Spleen (tissue), 11 donors: ENCODE results near the gene METTL9. TPM values are rescaled to one million over a fixed set of nuclear protein-coding genes. Genes with fewer than 3 reads are reported as not detected.

Experiments used
- DNase-seq: peaks from one replicate; pipeline ENCODE4 v3.0.0-alpha.2; 2020
- H3K27ac ChIP-seq, 8 donors: fragments of 200-600 bp; sonication (generic) in 7 of 8; 1 replicate in 4 of 8; 2 replicates in 4 of 8; pipeline versions ENCODE4 v1.5.0 to v1.8.0; 2016 to 2021; ENCODE audit warnings: inconsistent platforms in 4 of 8, mild to moderate bottlenecking in 4 of 8, moderate library complexity in 1 of 8
- H3K27me3 ChIP-seq, 7 donors: fragments of 200-600 bp; sonication (generic) in 6 of 7; replicated peaks in 1 of 7; 1 replicate in 4 of 7; 2 replicates in 3 of 7; pipeline versions ENCODE4 v1.5.0 to v1.8.0; 2016 to 2021; ENCODE audit warnings: inconsistent platforms in 3 of 7, mild to moderate bottlenecking in 1 of 7
- H3K36me3 ChIP-seq, 6 donors: fragments of 200-600 bp; sonication (generic) in 5 of 6; 1 replicate in 4 of 6; 2 replicates in 2 of 6; pipeline versions ENCODE4 v1.5.0 to v1.8.0; 2016 to 2021; ENCODE audit warnings: inconsistent platforms in 2 of 6
- H3K4me1 ChIP-seq, 6 donors: fragments of 200-600 bp; sonication (generic) in 5 of 6; 1 replicate in 3 of 6; 2 replicates in 3 of 6; pipeline versions ENCODE4 v1.5.0 to v1.8.0; 2016 to 2021; ENCODE audit warnings: inconsistent platforms in 3 of 6
- H3K4me3 ChIP-seq, 8 donors: fragments of 200-600 bp; sonication (generic) in 7 of 8; 1 replicate in 4 of 8; 2 replicates in 4 of 8; pipeline versions ENCODE4 v1.5.0 to v1.8.0; 2016 to 2021; ENCODE audit warnings: inconsistent platforms in 4 of 8, mild to moderate bottlenecking in 4 of 8, moderate library complexity in 2 of 8
- H3K9me3 ChIP-seq, 8 donors: fragments of 200-600 bp; sonication (generic) in 7 of 8; 1 replicate in 4 of 8; 2 replicates in 4 of 8; pipeline versions ENCODE4 v1.5.0 to v1.8.0; 2016 to 2021; ENCODE audit warnings: inconsistent platforms in 4 of 8
- POLR2A ChIP-seq, 3 donors: fragments of 450-650 bp; IDR thresholded peaks; one replicate each; pipeline ENCODE4 v1.5.1; 2017; ENCODE audit warnings: antibody characterized with exemption in 3 of 3, mild to moderate bottlenecking in 1 of 3
- POLR2AphosphoS5 ChIP-seq, 3 donors: sonication (generic); formaldehyde crosslinking; IDR thresholded peaks; one replicate each; pipeline ENCODE4 v1.5.1; 2017; ENCODE audit warnings: antibody characterized with exemption in 3 of 3
- WGBS, 5 donors: extraction: QIAGEN DNeasy Blood & Tissue Kit in 3 of 5; methylation state at CpG; one replicate each; pipeline versions ENCODE4 v1.1.5 to v1.1.7; 2013 to 2018; 5-methylcytosine and 5-hydroxymethylcytosine counted together
- intact Hi-C: fragments of 100-400 bp; cut with DNase I; formaldehyde crosslinking; loops from one replicate; pipeline ENCODE4 v1.15.0; 2023; ENCODE audit warnings: low total_unique reads
- polyA plus RNA-seq, 3 donors: library from polyadenylated mRNA; stranded (reverse); fragments of 200-250 nt; gene quantifications; one replicate each; pipeline ENCODE4 v1.2.1, GENCODE V29; 2013
- total RNA-seq, 7 donors: library from RNA; depleted of rRNA in 3 of 7; stranded (reverse); fragments of >200 nt in 3 of 7; fragmentation: NEBNext Ultra II Directional in 4 of 7; extraction: Animal tissue kit (Norgen Biotek cat#: 25700) in 4 of 7; gene quantifications; one replicate each; pipeline versions ENCODE4 v1.1.0 to v1.2.1, GENCODE V29; 2016 to 2021
- TF ChIP-seq, protein P1 (sequence below), 11 experiments: fragments of 200-600 bp in 7 of 11; fragments of 450-650 bp in 4 of 11; sonication (generic) in 4 of 11; IDR thresholded peaks in 8 of 11; conservative IDR thresholded peaks in 3 of 11; 1 replicate in 7 of 11; 2 replicates in 4 of 11; pipeline versions ENCODE4 v1.4.0 to v1.8.0; 2016 to 2021; ENCODE audit warnings: antibody characterized with exemption in 11 of 11, inconsistent platforms in 4 of 11, mild to moderate bottlenecking in 1 of 11
- donor health status: healthy with polysubstance abuse.
- donor health status: DM: no; HTN: no; CAD: no; lungs with moderate emphysema.
- donor health status: DM: no; HTN: no; CAD: no.
- donor health status: Bipolar disorder and iron deficiency.
- donor health status: healthy.
- donor health status: DM: no; HTN: no; CAD: no.
- donor health status: DM: yes; HTN: yes; CAD: no.

The METTL9 gene
- total and polyA plus RNA-seq, 10 donors, result 28.5 to 247 (median 97.1) TPM

DNA sequence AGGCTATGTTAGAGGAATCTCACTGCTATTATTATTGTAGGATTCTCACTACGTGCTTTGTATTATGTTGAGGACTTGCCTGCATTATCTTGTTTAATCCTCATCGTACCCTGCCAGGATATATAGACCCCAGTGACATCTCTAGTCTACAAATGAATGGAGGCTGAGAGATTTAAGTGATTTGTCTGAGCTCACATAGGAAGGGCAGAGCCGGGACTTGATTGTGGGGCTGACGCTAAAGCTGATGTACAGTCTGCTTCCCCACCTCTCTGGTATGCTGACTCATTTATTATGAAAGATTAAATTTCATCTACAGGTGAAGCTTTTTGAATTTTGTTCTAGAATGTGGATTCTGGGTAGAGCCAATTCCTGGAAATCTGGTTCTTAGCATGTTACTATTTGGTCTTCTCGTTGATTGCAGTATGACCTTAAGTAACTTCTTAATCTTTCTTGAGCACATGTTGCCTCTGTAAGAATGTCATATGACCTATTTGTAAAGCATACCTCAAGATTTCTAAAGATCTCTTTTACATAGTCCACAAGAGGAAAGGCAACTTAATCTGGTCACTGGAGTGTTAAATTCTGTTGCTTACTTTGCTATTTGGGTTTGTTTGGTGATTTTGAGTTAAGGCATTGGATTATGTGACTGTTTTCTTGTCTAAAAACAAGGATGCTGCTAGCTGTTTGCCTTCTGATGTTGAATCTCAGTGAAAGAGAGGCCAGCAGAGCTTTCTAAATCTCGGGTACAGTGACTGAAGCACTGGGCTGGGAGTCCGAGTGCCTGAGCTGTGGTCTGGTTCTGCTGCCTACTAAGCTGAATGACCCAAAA lies 12.4 kb downstream of the METTL9 start:
- Histone ChIP-seq H3K27me3 (no peaks in the 10 kb centered on the region), H3K27ac (peak overlapping the region in 7 of 8 donors; percentile 19 to 82 (median 69)), H3K9me3 (no peaks in the 10 kb centered on the region), H3K36me3 (peaks cover 0 to 32% (median 0%) of the 10 kb centered on the region in 6 donors), H3K4me1 (peaks cover 28 to 100% (median 74%) of the 10 kb centered on the region in 6 donors), H3K4me3 (peak overlapping the region in 1 of 8 donors; percentile 13)
- intact Hi-C loops, result no loop called here
- no peak for DNase-seq
- 39 to 59% (median 54%) methylated on average over 7 of the region's 7 CpGs for WGBS, 5 donors
- TF ChIP-seq, protein P1, sequence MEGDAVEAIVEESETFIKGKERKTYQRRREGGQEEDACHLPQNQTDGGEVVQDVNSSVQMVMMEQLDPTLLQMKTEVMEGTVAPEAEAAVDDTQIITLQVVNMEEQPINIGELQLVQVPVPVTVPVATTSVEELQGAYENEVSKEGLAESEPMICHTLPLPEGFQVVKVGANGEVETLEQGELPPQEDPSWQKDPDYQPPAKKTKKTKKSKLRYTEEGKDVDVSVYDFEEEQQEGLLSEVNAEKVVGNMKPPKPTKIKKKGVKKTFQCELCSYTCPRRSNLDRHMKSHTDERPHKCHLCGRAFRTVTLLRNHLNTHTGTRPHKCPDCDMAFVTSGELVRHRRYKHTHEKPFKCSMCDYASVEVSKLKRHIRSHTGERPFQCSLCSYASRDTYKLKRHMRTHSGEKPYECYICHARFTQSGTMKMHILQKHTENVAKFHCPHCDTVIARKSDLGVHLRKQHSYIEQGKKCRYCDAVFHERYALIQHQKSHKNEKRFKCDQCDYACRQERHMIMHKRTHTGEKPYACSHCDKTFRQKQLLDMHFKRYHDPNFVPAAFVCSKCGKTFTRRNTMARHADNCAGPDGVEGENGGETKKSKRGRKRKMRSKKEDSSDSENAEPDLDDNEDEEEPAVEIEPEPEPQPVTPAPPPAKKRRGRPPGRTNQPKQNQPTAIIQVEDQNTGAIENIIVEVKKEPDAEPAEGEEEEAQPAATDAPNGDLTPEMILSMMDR (IDR thresholded peaks at IDR 0.05 in 8 of 11, conservative IDR thresholded peaks at IDR 0.05 in 3 of 11), result no peak
- no peak for TF ChIP-seq POLR2A (IDR thresholded peaks at IDR 0.05)

DNA sequence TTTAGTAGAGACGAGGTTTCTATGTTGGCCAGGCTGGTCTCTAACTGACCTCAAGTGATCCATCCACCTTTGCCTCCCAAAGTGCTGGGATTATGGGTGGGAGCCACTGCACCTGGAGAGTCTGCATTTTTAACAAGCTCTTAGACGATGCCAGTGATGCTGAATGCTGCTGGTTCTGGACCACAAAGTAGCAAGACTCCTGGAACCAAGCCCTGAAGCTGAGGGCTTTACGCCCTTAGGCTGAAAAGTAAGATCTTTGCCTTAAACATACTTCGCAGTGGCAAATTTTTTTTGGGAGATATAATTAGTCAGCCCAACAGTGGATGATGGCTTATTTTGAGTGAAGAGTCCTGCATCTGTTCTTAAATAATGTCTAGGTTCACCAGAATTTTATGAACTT lies 14.0 kb downstream of the METTL9 start:
- Histone ChIP-seq H3K27ac (peak overlapping the region in 3 of 8 donors; percentile 69 to 82 (median 80)), H3K9me3 (no peaks in the 10 kb centered on the region), H3K27me3 (no peaks in the 10 kb centered on the region), H3K4me3 (no peak overlapping the region), H3K36me3 (peaks cover 0 to 42% (median 6%) of the 10 kb centered on the region in 6 donors), H3K4me1 (peaks cover 24 to 100% (median 68%) of the 10 kb centered on the region in 6 donors)
- intact Hi-C loops, result no loop called here
- TF ChIP-seq POLR2A (IDR thresholded peaks at IDR 0.05), result no peak
- TF ChIP-seq, protein P1 (IDR thresholded peaks at IDR 0.05 in 8 of 11, conservative IDR thresholded peaks at IDR 0.05 in 3 of 11), result no peak
- no peak for TF ChIP-seq POLR2AphosphoS5 (IDR thresholded peaks at IDR 0.05)
- WGBS, 5 donors, result 91 to 98% (median 96%) methylated on average over 4 of the region's 4 CpGs
- DNase-seq, result no peak

DNA sequence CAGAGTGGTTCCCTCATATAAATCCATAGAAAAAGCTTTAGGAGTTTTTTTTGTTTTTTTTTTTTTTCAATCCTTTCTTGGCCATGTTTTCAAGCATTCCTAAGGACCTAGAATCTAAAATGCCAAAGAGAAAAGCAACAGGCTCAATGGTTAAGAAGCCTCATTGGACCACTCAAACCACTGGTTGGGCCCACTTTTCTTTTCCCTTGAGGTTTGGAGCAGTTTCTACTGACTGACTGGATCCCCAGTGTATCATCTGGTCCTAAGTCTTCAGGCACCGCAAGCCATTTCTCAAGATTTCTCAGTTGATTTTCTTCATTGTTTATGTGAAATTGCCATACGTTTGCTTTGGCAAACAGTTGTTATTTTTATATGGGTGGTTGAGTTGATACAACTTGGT lies 14.4 kb downstream of the METTL9 start:
- Histone ChIP-seq H3K36me3 (peaks cover 0 to 46% (median 9%) of the 10 kb centered on the region in 6 donors), H3K27ac (peak overlapping the region in 1 of 8 donors; percentile 82), H3K27me3 (no peaks in the 10 kb centered on the region), H3K9me3 (no peaks in the 10 kb centered on the region), H3K4me3 (no peak overlapping the region), H3K4me1 (peaks cover 24 to 100% (median 66%) of the 10 kb centered on the region in 6 donors)
- TF ChIP-seq POLR2A (IDR thresholded peaks at IDR 0.05) (no peak), POLR2AphosphoS5 (IDR thresholded peaks at IDR 0.05) (no peak)
- TF ChIP-seq, protein P1 (IDR thresholded peaks at IDR 0.05 in 8 of 11, conservative IDR thresholded peaks at IDR 0.05 in 3 of 11), result no peak
- intact Hi-C loops, result no loop called here
- no peak for DNase-seq
- WGBS, 5 donors, result 87 to 100% (median 94%) methylated on average over 2 of the region's 2 CpGs

DNA sequence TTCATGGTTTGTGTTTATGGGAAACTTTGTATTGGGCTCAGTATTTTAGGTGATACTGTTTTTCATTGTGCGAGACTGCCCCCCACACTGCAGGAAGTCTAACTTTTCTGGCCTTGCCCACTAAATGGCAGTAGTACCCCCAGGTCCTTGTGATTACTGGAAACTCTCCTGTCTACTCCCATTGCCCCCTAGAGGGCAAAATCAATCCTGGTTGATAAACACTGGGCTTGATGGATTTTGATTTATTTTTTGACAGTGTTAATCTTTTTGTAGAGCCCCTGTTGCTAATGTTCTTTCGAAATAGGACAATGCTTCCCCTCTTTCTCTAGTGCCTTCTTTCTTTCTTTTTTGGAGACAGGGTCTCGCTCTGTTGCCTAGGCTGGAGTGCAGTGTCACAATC lies 15.5 kb downstream of the METTL9 start:
- 83 to 96% (median 88%) methylated on average over 3 of the region's 3 CpGs for whole genome bisulfite sequencing, 5 donors
- no peaks in the 10 kb centered on the region for H3K27me3 ChIP-seq
- H3K4me1 ChIP-seq, result peaks cover 16 to 100% (median 61%) of the 10 kb centered on the region in 6 donors
- intact Hi-C loops, result no loop called here
- DNase-seq, result no peak
- no peak overlapping the region for H3K4me3 ChIP-seq
- no peaks in the 10 kb centered on the region for H3K9me3 ChIP-seq
- peaks cover 0 to 57% (median 14%) of the 10 kb centered on the region in 6 donors for H3K36me3 ChIP-seq
- TF ChIP-seq POLR2AphosphoS5 (IDR thresholded peaks at IDR 0.05), result no peak
- TF ChIP-seq, protein P1 (IDR thresholded peaks at IDR 0.05 in 8 of 11, conservative IDR thresholded peaks at IDR 0.05 in 3 of 11), result peak in 1 of 11 experiments; percentile 8
- no peak overlapping the region for H3K27ac ChIP-seq
